Activated naive CD8-positive, alpha-beta T cell treated with anti-CD3 and anti-CD28 coated beads, Interleukin-2, amount 50 U/mL, for 24 hours (primary cell): Measurements from ENCODE around the gene USP24.

Experiments used
- ATAC-seq: fragments of 150-1000 bp; cut with Tn5 transposase; one replicate; pipeline ENCODE4 v1.10.0; 2021
- DNase-seq: peaks from one replicate; pipeline ENCODE4 v3.0.0; 2021
- H3K27ac Mint-ChIP-seq: one replicate; pipeline ENCODE4 v1.8.0; 2021; ENCODE audit warnings: mild to moderate bottlenecking, mixed read lengths
- H3K27me3 Mint-ChIP-seq: one replicate; pipeline ENCODE4 v1.8.0; 2021; ENCODE audit warnings: mixed read lengths
- H3K36me3 Mint-ChIP-seq: one replicate; pipeline ENCODE4 v1.8.0; 2021; ENCODE audit warnings: low read depth, mixed read lengths
- H3K4me1 Mint-ChIP-seq: one replicate; pipeline ENCODE4 v1.8.0; 2021; ENCODE audit warnings: mixed read lengths
- H3K4me3 Mint-ChIP-seq: one replicate; pipeline ENCODE4 v1.8.0; 2021; ENCODE audit warnings: mild to moderate bottlenecking, moderate library complexity, mixed read lengths
- H3K9me3 Mint-ChIP-seq: one replicate; pipeline ENCODE4 v1.8.0; 2021; ENCODE audit warnings: mixed read lengths

The USP24 gene

DNA sequence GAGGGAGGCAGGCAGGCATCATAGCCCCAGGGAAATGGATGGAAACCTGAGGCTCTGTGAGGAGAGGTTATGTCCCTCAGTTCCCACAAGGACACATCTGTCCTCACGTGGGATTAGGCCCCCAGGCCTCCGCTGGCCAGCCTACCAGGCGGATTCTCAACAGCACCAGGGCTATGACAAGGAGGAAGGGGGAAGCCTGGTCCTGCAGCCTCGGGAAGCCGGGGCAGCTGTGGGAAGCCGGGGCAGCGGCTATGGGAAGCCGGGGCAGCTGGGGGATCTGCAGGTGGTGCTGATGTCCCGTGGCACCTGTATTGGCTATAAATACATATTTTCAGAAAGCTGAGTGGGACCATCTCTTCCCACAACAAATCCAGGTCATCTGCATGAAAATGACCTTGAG lies 196.8 kb downstream of the USP24 start:
- Mint-ChIP-seq H3K36me3 (no peaks in the 10 kb centered on the region), H3K27me3 (peaks cover 11% of the 10 kb centered on the region), H3K4me3 (no peak overlapping the region), H3K9me3 (no peaks in the 10 kb centered on the region), H3K27ac (no peak overlapping the region), H3K4me1 (no peaks in the 10 kb centered on the region)
- DNase-seq (no peak), ATAC-seq (no peak)
